H1 (cell line): ENCODE measurements around the gene TRIM9. TPM values are rescaled to one million over a fixed set of nuclear protein-coding genes. Genes with fewer than 3 reads are reported as not detected.

Source experiments
- CTCF ChIA-PET: fragments of 300-600 bp; sonication (Branson Sonifier 250); formaldehyde crosslinking; loops from one replicate; lab custom pipeline; 2021; ENCODE audit not compliant: partially characterized antibody; lab: Charles Lee
- POLR2A ChIA-PET: fragments of 300-600 bp; sonication (Branson Sonifier 250); formaldehyde crosslinking; loops from one replicate; lab custom pipeline; 2021; ENCODE audit warnings: inconsistent platforms; ENCODE audit not compliant: partially characterized antibody; lab: Charles Lee
- DNase-seq, 2 experiments: peaks; one replicate each; pipeline versions ENCODE4 v3.0.0 to v3.0.0-alpha.2; 2010 to 2022; ENCODE audit warnings: low spot score in 2 of 2, low read depth in 1 of 2, mixed read lengths in 1 of 2
- FAIRE-seq: peaks from 2 replicates; lab custom pipeline; 2011; peaks lifted over from hg19 to GRCh38; lab: Jason Lieb, UNC
- H2AFZ ChIP-seq: 2 replicates; pipeline ENCODE4 v1.8.1; 2012; ENCODE audit warnings: low read length, inconsistent platforms
- H2AK5ac ChIP-seq: 2 replicates; pipeline ENCODE4 v1.6.1; 2013; ENCODE audit warnings: low read depth, low read length
- H2BK120ac ChIP-seq: replicated peaks from 2 replicates; pipeline ENCODE3; 2013; ENCODE audit warnings: low read depth, low read length, inconsistent platforms
- H2BK12ac ChIP-seq: 2 replicates; pipeline ENCODE4 v1.6.1; 2013; ENCODE audit warnings: low read depth, low read length
- H2BK15ac ChIP-seq: 2 replicates; pipeline ENCODE4 v1.6.1; 2013; ENCODE audit warnings: low read length
- H2BK20ac ChIP-seq: 2 replicates; pipeline ENCODE4 v1.6.1; 2013; ENCODE audit warnings: low read length
- H2BK5ac ChIP-seq: 2 replicates; pipeline ENCODE4 v1.6.1; 2013; ENCODE audit warnings: low read depth, low read length
- H3K14ac ChIP-seq: 2 replicates; pipeline ENCODE4 v1.6.1; 2013; ENCODE audit warnings: inconsistent platforms; ENCODE audit not compliant: insufficient read length
- H3K18ac ChIP-seq: 2 replicates; pipeline ENCODE4 v1.6.1; 2013; ENCODE audit warnings: low read length; ENCODE audit errors: extremely low read depth
- H3K23ac ChIP-seq: 2 replicates; pipeline ENCODE4 v1.6.1; 2013; ENCODE audit warnings: inconsistent platforms; ENCODE audit not compliant: insufficient read length
- H3K23me2 ChIP-seq: 2 replicates; pipeline ENCODE4 v1.6.1; 2013; ENCODE audit warnings: low read depth, low read length
- H3K27ac ChIP-seq: 2 replicates; pipeline ENCODE4 v1.6.1; 2011; ENCODE audit warnings: low read depth, low read length, inconsistent platforms
- H3K27me3 ChIP-seq, 4 experiments: replicated peaks in 1 of 4; 1 replicate in 1 of 4; 2 replicates in 3 of 4; pipeline versions ENCODE4 v1.6.1 to v1.8.1; 2011 to 2013; ENCODE audit warnings: low read length in 3 of 4, mild to moderate bottlenecking in 3 of 4, inconsistent platforms in 2 of 4, mixed read lengths in 2 of 4, moderate library complexity in 1 of 4; ENCODE audit not compliant: control insufficient read depth in 3 of 4, insufficient read depth in 3 of 4; ENCODE audit errors: extremely low read depth in 1 of 4
- H3K36me3 ChIP-seq, 4 experiments: 2 replicates each; pipeline versions ENCODE4 v1.6.1 to v1.8.1; 2011 to 2013; ENCODE audit warnings: mild to moderate bottlenecking in 4 of 4, low read length in 3 of 4, moderate library complexity in 2 of 4, control low read depth in 1 of 4, inconsistent platforms in 1 of 4; ENCODE audit not compliant: insufficient read depth in 4 of 4, control insufficient read depth in 2 of 4
- H3K4ac ChIP-seq: replicated peaks from 2 replicates; pipeline ENCODE3; 2013; ENCODE audit warnings: low read length, low read depth, mixed read lengths, inconsistent platforms; ENCODE audit not compliant: insufficient read length
- H3K4me1 ChIP-seq, 4 experiments: replicated peaks in 1 of 4; 1 replicate in 1 of 4; 2 replicates in 3 of 4; pipeline versions ENCODE4 v1.6.1 to v1.8.1; 2011 to 2013; ENCODE audit warnings: low read length in 3 of 4, inconsistent platforms in 2 of 4, mixed read lengths in 1 of 4; ENCODE audit not compliant: insufficient read depth in 4 of 4, control insufficient read depth in 3 of 4
- H3K4me2 ChIP-seq, 2 experiments: 2 replicates each; pipeline versions ENCODE4 v1.6.1 to v1.8.1; 2011 to 2013; ENCODE audit warnings: low read depth in 2 of 2, low read length in 2 of 2, control low read depth in 1 of 2, inconsistent platforms in 1 of 2, mild to moderate bottlenecking in 1 of 2; ENCODE audit not compliant: insufficient read depth in 1 of 2
- H3K4me3 ChIP-seq, 4 experiments: fragments of 200-600, 300-600 bp in 1 of 4; sonication (generic), shearing (Covaris generic), sonication (Bioruptor Twin) in 1 of 4; 2 replicates each; pipeline versions ENCODE4 v1.5.1 to v1.8.1; 2011 to 2016; ENCODE audit warnings: low read length in 4 of 4, low read depth in 3 of 4, control low read depth in 2 of 4, inconsistent platforms in 2 of 4, mild to moderate bottlenecking in 2 of 4, mixed read lengths in 1 of 4, moderate library complexity in 1 of 4; ENCODE audit not compliant: insufficient read depth in 2 of 4; ENCODE audit errors: extremely low read depth in 1 of 4
- H3K56ac ChIP-seq: replicated peaks from 2 replicates; pipeline ENCODE3; 2013; ENCODE audit warnings: low read depth, mild to moderate bottlenecking, mixed read lengths, low read length, inconsistent platforms; ENCODE audit not compliant: insufficient read length
- H3K79me1 ChIP-seq: 2 replicates; pipeline ENCODE4 v1.6.1; 2013; ENCODE audit warnings: low read depth, low read length, control low read depth
- H3K79me2 ChIP-seq, 2 experiments: 2 replicates each; pipeline versions ENCODE4 v1.6.1 to v1.8.1; 2012 to 2013; ENCODE audit warnings: low read length in 2 of 2, mild to moderate bottlenecking in 2 of 2, inconsistent platforms in 1 of 2; ENCODE audit not compliant: insufficient read depth in 2 of 2, control insufficient read depth in 1 of 2
- H3K9ac ChIP-seq, 4 experiments: replicated peaks in 1 of 4; 1 replicate in 1 of 4; 2 replicates in 3 of 4; pipeline versions ENCODE4 v1.6.1 to v1.8.1; 2011 to 2013; ENCODE audit warnings: low read depth in 3 of 4, low read length in 3 of 4, control low read depth in 2 of 4, mild to moderate bottlenecking in 2 of 4, moderate library complexity in 2 of 4, inconsistent platforms in 1 of 4; ENCODE audit errors: extremely low read depth in 1 of 4
- H3K9me3 ChIP-seq, 2 experiments: 2 replicates each; pipeline versions ENCODE4 v1.6.1 to v1.8.1; 2012 to 2013; ENCODE audit warnings: mild to moderate bottlenecking in 2 of 2, moderate library complexity in 2 of 2, control low read depth in 1 of 2, inconsistent platforms in 1 of 2, low read depth in 1 of 2, low read length in 1 of 2, mixed read lengths in 1 of 2; ENCODE audit not compliant: insufficient read depth in 2 of 2
- H4K20me1 ChIP-seq, 2 experiments: replicated peaks in 1 of 2; 2 replicates each; pipeline versions ENCODE3 to v1.8.1; 2011 to 2013; ENCODE audit warnings: inconsistent platforms in 2 of 2, low read length in 2 of 2, mild to moderate bottlenecking in 1 of 2; ENCODE audit not compliant: insufficient read depth in 2 of 2, control insufficient read depth in 1 of 2
- H4K5ac ChIP-seq: 2 replicates; pipeline ENCODE4 v1.6.1; 2013; ENCODE audit warnings: low read length, low read depth, mixed read lengths, inconsistent platforms; ENCODE audit not compliant: insufficient read length
- H4K8ac ChIP-seq: 2 replicates; pipeline ENCODE4 v1.8.0; 2013; ENCODE audit warnings: mild to moderate bottlenecking, moderate library complexity, low read length, inconsistent platforms; ENCODE audit not compliant: insufficient read depth; ENCODE audit errors: extremely low read depth
- H4K91ac ChIP-seq: replicated peaks from 2 replicates; pipeline ENCODE3; 2013; ENCODE audit warnings: low read length, mixed read lengths, inconsistent platforms; ENCODE audit not compliant: insufficient read length
- GABPA ChIP-seq: IDR thresholded peaks from 2 replicates; pipeline ENCODE4 v1.6.1; 2011; ENCODE audit warnings: mild to moderate bottlenecking, low read length, moderate library complexity, borderline replicate concordance; ENCODE audit not compliant: insufficient read depth
- KDM4A ChIP-seq: IDR thresholded peaks from one replicate; pipeline ENCODE4 v1.7.1; 2012; ENCODE audit warnings: low read depth, mild to moderate bottlenecking, moderate library complexity, low read length, inconsistent platforms; ENCODE audit not compliant: severe bottlenecking
- MAFK ChIP-seq: IDR thresholded peaks from 2 replicates; pipeline ENCODE4 v1.6.1; 2012; ENCODE audit warnings: low read depth, mild to moderate bottlenecking, improper control_type of control experiment, low read length
- SIX5 ChIP-seq: IDR thresholded peaks from 2 replicates; pipeline ENCODE4 v1.6.1; 2011; ENCODE audit warnings: mild to moderate bottlenecking, low read depth, low read length
- SP1 ChIP-seq: IDR thresholded peaks from 2 replicates; pipeline ENCODE4 v1.6.1; 2011; ENCODE audit warnings: low read depth, low read length
- SUZ12 ChIP-seq: fragments of 200-600 bp; sonication (generic); IDR thresholded peaks from 2 replicates; pipeline ENCODE4 v1.6.1; 2012; ENCODE audit warnings: mild to moderate bottlenecking, inconsistent platforms, low read length, moderate library complexity, mixed read lengths
- TAF1 ChIP-seq: IDR thresholded peaks from 2 replicates; pipeline ENCODE4 v1.6.1; 2011; ENCODE audit warnings: mild to moderate bottlenecking, low read depth, low read length
- TBP ChIP-seq: IDR thresholded peaks from 2 replicates; pipeline ENCODE4 v1.6.1; 2011; ENCODE audit warnings: low read depth, low read length, improper control_type of control experiment
- ZNF274 ChIP-seq: IDR thresholded peaks from 2 replicates; pipeline ENCODE4 v1.7.0; 2012; ENCODE audit warnings: low read length, borderline replicate concordance; ENCODE audit errors: extremely low read depth
- WGBS, 2 experiments: shearing (Covaris generic) in 1 of 2; methylation state at CpG; one replicate each; pipeline versions ENCODE4 v1.1.6 to v1.1.7; 2013 to 2015; ENCODE audit warnings: low lambda C conversion rate in 2 of 2, mixed read lengths in 2 of 2, inconsistent platforms in 1 of 2, low coverage in 1 of 2, missing lambda C conversion rate in 1 of 2; ENCODE audit not compliant: insufficient replicate concordance in 2 of 2, insufficient coverage in 1 of 2, insufficient read length in 1 of 2; ENCODE audit errors: extremely low coverage in 1 of 2, missing lambda C conversion rate in 1 of 2; 5-methylcytosine and 5-hydroxymethylcytosine counted together
- polyA plus RNA-seq, 7 experiments: library from polyadenylated mRNA; depleted of rRNA in 3 of 7; stranded (reverse) in 5 of 7; unstranded in 2 of 7; fragments of >200 nt in 5 of 7; fragments of 200-250 nt in 2 of 7; gene quantifications; 1 replicate in 5 of 7; 2 replicates in 1 of 7; 4 replicates in 1 of 7; pipeline versions ENCODE4 v1.2.1 to v1.2.3, GENCODE V29; 2011 to 2013; ENCODE audit warnings: missing spikeins in 2 of 7, mixed read lengths in 2 of 7
- total RNA-seq: library from RNA; stranded (reverse); fragmentation: NEBNext Ultra II Directional; extraction: Animal tissue kit (Norgen Biotek cat#: 25700); gene quantifications from 2 replicates; pipeline ENCODE4 v1.2.1, GENCODE V29; 2021

The TRIM9 gene
- total and polyA plus RNA-seq, 2 of the 8 experiments (the other 6 are each of a cell fraction or from before 2014, with no cell fraction given), result 2.7 to 5.4 TPM

GRCh38 chr14:50961605-50962221 lies 133.2 kb downstream of the TRIM9 start:
- no peak for FAIRE-seq
- Histone ChIP-seq H3K23me2 (no peaks in the 10 kb centered on the region), H2BK120ac (no peak overlapping the region), H3K23ac (no peak overlapping the region), H3K27ac (no peak overlapping the region), H3K9me3 (peaks cover 0 to 3% of the 10 kb centered on the region in 2 experiments; a peak in 1 of 4 replicates), H3K9ac (no peak overlapping the region), H2AK5ac (no peak overlapping the region)
- TF ChIP-seq MAFK (no peak), KDM4A (no peak), TBP (no peak), SIX5 (no peak), TAF1 (no peak), GABPA (no peak), SP1 (no peak), SUZ12 (no peak), ZNF274 (no peak)
- TF ChIP-seq, all 59 proteins: peak for 0
- POLR2A ChIA-PET, result no interaction called here
- CTCF ChIA-PET, result interaction anchor here (0.6 to 1.2 kb wide), 2 partner anchors 10 to 592 kb away, joined by 3 to 4 read pairs; no protein-coding TSS in a partner anchor
- no peak overlapping the region for H2BK20ac ChIP-seq
- H4K20me1 ChIP-seq, result no peaks in the 10 kb centered on the region
- H3K4me3 ChIP-seq, result no peak overlapping the region
- WGBS, 2 experiments, result 100% methylated on average over 2 of the region's 2 CpGs; no CpG with 5 or more reads in 1 of the 2 experiments
- H2BK5ac ChIP-seq, result no peak overlapping the region
- no peaks in the 10 kb centered on the region for H3K79me2 ChIP-seq
- peak overlapping the region; percentile 85; the same call in 1 of the 2 replicates for H2AFZ ChIP-seq
- no peak overlapping the region for H2BK15ac ChIP-seq
- no peaks in the 10 kb centered on the region for H3K79me1 ChIP-seq
- H3K18ac ChIP-seq, result peak overlapping the region; percentile 16; the same call in 1 of the 2 replicates
- H3K4me1 ChIP-seq, result no peaks in the 10 kb centered on the region
- DNase-seq, result no peak
- no peak overlapping the region for H2BK12ac ChIP-seq
- no peaks in the 10 kb centered on the region for H3K27me3 ChIP-seq
- H3K14ac ChIP-seq, result no peak overlapping the region
- H3K36me3 ChIP-seq, result no peaks in the 10 kb centered on the region
- H4K91ac ChIP-seq, result no peak overlapping the region
- H3K4me2 ChIP-seq, result no peak overlapping the region
- H4K8ac ChIP-seq, result no peak overlapping the region
- no peak overlapping the region for H4K5ac ChIP-seq
- no peak overlapping the region for H3K4ac ChIP-seq
- H3K56ac ChIP-seq, result no peak overlapping the region
